GM21360 (cell line): ENCODE measurements around the gene HDAC5.
"Not testable (repeated sequence)": the region's sequence is repeated elsewhere in the genome, so short reads cannot be mapped to it uniquely, and the experiment has no call there.

Source experiments
- ATAC-seq: cut with Tn5 transposase; IDR thresholded peaks from one replicate; pipeline ENCODE4 v1.9.1; 2021; ENCODE audit warnings: mild to moderate bottlenecking, moderate library complexity; ENCODE audit not compliant: unreplicated experiment

Gene HDAC5

GRCh38 chr17:44123356-44124117 is at the start of gene HDAC5:
TSS of gene HDAC5 (minus strand) at chr17:44123641. CDS start at chr17:44117515, 6,126 bp downstream.
- ATAC-seq: peak; percentile 81

- no peak for ATAC-seq
These were observed 48.6 kb upstream of the HDAC5 start for GRCh38 chr17:44171931-44172455.

- no peak for ATAC-seq
These were observed 47.2 kb upstream of the HDAC5 start, which contains the start of gene ASB16 for GRCh38 chr17:44170499-44171201. TSS of gene ASB16 (plus strand) at chr17:44170704. CDS start at chr17:44170790, 86 bp downstream.

- ATAC-seq: no peak
These were observed 46.7 kb upstream of the HDAC5 start for GRCh38 chr17:44170135-44170498.

- no peak for ATAC-seq
These were observed 43.9 kb upstream of the HDAC5 start for GRCh38 chr17:44167181-44167861.

- ATAC-seq: no peak
These were observed 41.0 kb upstream of the HDAC5 start for GRCh38 chr17:44164476-44164875.

- no peak for ATAC-seq
These were observed 36.2 kb upstream of the HDAC5 start for GRCh38 chr17:44159519-44160210.

- no peak for ATAC-seq
These were observed 32.0 kb upstream of the HDAC5 start for GRCh38 chr17:44155488-44155887.

- no peak for ATAC-seq
These were observed 29.4 kb upstream of the HDAC5 start for GRCh38 chr17:44152875-44153274.

GRCh38 chr17:44149750-44150329 is 26.4 kb upstream of the HDAC5 start:
- ATAC-seq: no peak

GRCh38 chr17:44149066-44149465 is 25.6 kb upstream of the HDAC5 start:
- not testable (repeated sequence) for ATAC-seq

- no peak for ATAC-seq
These were observed 24.4 kb upstream of the HDAC5 start for GRCh38 chr17:44147812-44148211.

- no peak for ATAC-seq
These were observed 23.2 kb upstream of the HDAC5 start for GRCh38 chr17:44146375-44147346.

GRCh38 chr17:44144966-44145739 is 21.7 kb upstream of the HDAC5 start:
- no peak for ATAC-seq

GRCh38 chr17:44143921-44144320 is 20.5 kb upstream of the HDAC5 start:
- ATAC-seq: not testable (repeated sequence)

- ATAC-seq: no peak
These were observed 14.7 kb upstream of the HDAC5 start for GRCh38 chr17:44137891-44138709.

- ATAC-seq: no peak
These were observed 11.5 kb upstream of the HDAC5 start for GRCh38 chr17:44134752-44135568.
